D721Med (cell line): ENCODE data around the gene GSTM4.
"Not testable (repeated sequence)": the region's sequence is repeated elsewhere in the genome, so short reads cannot be mapped to it uniquely, and the experiment has no call there.

Experiments
- DNase-seq: peaks from one replicate; pipeline ENCODE4 v3.0.0; 2011; ENCODE audit warnings: low spot score; ENCODE audit not compliant: insufficient read length
- FAIRE-seq: peaks from 2 replicates; lab custom pipeline; 2011; peaks lifted over from hg19 to GRCh38; lab: Jason Lieb, UNC
- CTCF ChIP-seq: IDR thresholded peaks from 2 replicates; pipeline ENCODE4 v1.5.1; 2012; ENCODE audit warnings: mild to moderate bottlenecking, control low read depth; ENCODE audit not compliant: insufficient read depth; ENCODE audit errors: missing control alignments

GSTM4 gene

GRCh38 chr1:109671067-109671466 lies 15.2 kb downstream of the GSTM4 start:
- FAIRE-seq = no peak
- no peak for DNase-seq
- no peak for TF ChIP-seq CTCF

- not testable (repeated sequence) for DNase-seq, FAIRE-seq
These were observed 18.0 kb downstream of the GSTM4 start for GRCh38 chr1:109673861-109674260.

- not testable (repeated sequence) for DNase-seq, FAIRE-seq
These were observed 20.9 kb downstream of the GSTM4 start for GRCh38 chr1:109676683-109677381.

- no peak for TF ChIP-seq CTCF
- FAIRE-seq (no peak), DNase-seq (no peak)
These were observed 21.6 kb downstream of the GSTM4 start for GRCh38 chr1:109677459-109677858.

- not testable (repeated sequence) for DNase-seq, FAIRE-seq
These were observed 22.7 kb downstream of the GSTM4 start for GRCh38 chr1:109678637-109679036.

- FAIRE-seq = not testable (repeated sequence)
These were observed 28.9 kb downstream of the GSTM4 start for GRCh38 chr1:109684777-109685176.

GRCh38 chr1:109685399-109685798 lies 29.5 kb downstream of the GSTM4 start:
- not testable (repeated sequence) for DNase-seq, FAIRE-seq

More at GRCh38 chr1:109684777-109685176, 28.9 kb downstream of the GSTM4 start:
- DNase-seq = not testable (repeated sequence)

GRCh38 chr1:109685890-109686289 lies 30.0 kb downstream of the GSTM4 start:
- not testable (repeated sequence) for DNase-seq, FAIRE-seq

- DNase-seq, FAIRE-seq: not testable (repeated sequence)
These were observed 31.2 kb downstream of the GSTM4 start for GRCh38 chr1:109687109-109687508.

GRCh38 chr1:109687641-109688499 lies 32.0 kb downstream of the GSTM4 start, which contains the start of gene GSTM1:
TSS of gene GSTM1 (plus strand) at chr1:109687817. CDS start at chr1:109687874, 57 bp downstream.
- DNase-seq (no peak), FAIRE-seq (no peak)
- no peak for TF ChIP-seq CTCF
